Stimulated activated CD8-positive, alpha-beta memory T cell treated with anti-CD3 and anti-CD28 coated beads, Interleukin-12 subunit alpha, Interleukin-12 subunit beta, amount 100 ng/mL, for 1 hour (primary cell): ENCODE measurements around the gene LGALS3.

ENCODE experiments used
- DNase-seq: peaks from one replicate; pipeline ENCODE4 v3.0.0-alpha.2; 2020; ENCODE audit warnings: low read depth

The LGALS3 gene

GRCh38 chr14:55131370-55132137, 2.5 kb downstream of the LGALS3 start:
- no peak for DNase-seq

GRCh38 chr14:55133416-55133815, 4.4 kb downstream of the LGALS3 start:
- no peak for DNase-seq

- DNase-seq, result no peak
These were observed 7.2 kb downstream of the LGALS3 start for GRCh38 chr14:55136241-55136640.

GRCh38 chr14:55136885-55137786, 8.1 kb downstream of the LGALS3 start:
- no peak for DNase-seq

GRCh38 chr14:55138091-55138490, 9.0 kb downstream of the LGALS3 start:
- no peak for DNase-seq

GRCh38 chr14:55139141-55139540, 10.1 kb downstream of the LGALS3 start:
- DNase-seq, result no peak

GRCh38 chr14:55139696-55140509, 10.9 kb downstream of the LGALS3 start:
- DNase-seq, result no peak

- no peak for DNase-seq
These were observed 12.8 kb downstream of the LGALS3 start for GRCh38 chr14:55141825-55142224.

- DNase-seq, result no peak
These were observed 13.4 kb downstream of the LGALS3 start for GRCh38 chr14:55142466-55142865.

GRCh38 chr14:55146425-55146824, 17.4 kb downstream of the LGALS3 start:
- DNase-seq, result no peak

GRCh38 chr14:55151601-55152000, 22.5 kb downstream of the LGALS3 start:
- DNase-seq, result no peak

- DNase-seq, result no peak
These were observed 23.2 kb downstream of the LGALS3 start for GRCh38 chr14:55152052-55152753.

- no peak for DNase-seq
These were observed 24.9 kb downstream of the LGALS3 start for GRCh38 chr14:55153951-55154350.

- DNase-seq, result no peak
These were observed 28.0 kb downstream of the LGALS3 start for GRCh38 chr14:55157080-55157479.

- no peak for DNase-seq
These were observed 29.4 kb downstream of the LGALS3 start for GRCh38 chr14:55158412-55158811.

GRCh38 chr14:55160989-55161388, 31.9 kb downstream of the LGALS3 start:
- DNase-seq, result no peak

- DNase-seq, result no peak
These were observed 41.5 kb downstream of the LGALS3 start for GRCh38 chr14:55170526-55170925.

- DNase-seq, result no peak
These were observed 51.0 kb downstream of the LGALS3 start for GRCh38 chr14:55180006-55180405.

GRCh38 chr14:55180434-55180833, 51.4 kb downstream of the LGALS3 start:
- no peak for DNase-seq

- DNase-seq, result no peak
These were observed 59.7 kb downstream of the LGALS3 start for GRCh38 chr14:55188686-55189295.

- DNase-seq, result no peak
These were observed 61.8 kb downstream of the LGALS3 start for GRCh38 chr14:55190906-55191202.
